Neural cell (in vitro differentiated cells): ENCODE measurements around the gene MRPS6.

ENCODE experiments used
- POLR2AphosphoS5 ChIP-seq: IDR thresholded peaks from 2 replicates; pipeline ENCODE4 v1.6.1; 2012
- TF ChIP-seq, protein P1 (sequence below): fragments of 450-650 bp; IDR thresholded peaks from 2 replicates; pipeline ENCODE4 v1.5.1; 2014; ENCODE audit warnings: antibody characterized with exemption, mild to moderate bottlenecking, moderate library complexity; ENCODE audit not compliant: poor library complexity, severe bottlenecking

GRCh38 chr21:34046917-34047316 is 26.5 kb upstream of the MRPS6 start:
- TF ChIP-seq, protein P1, sequence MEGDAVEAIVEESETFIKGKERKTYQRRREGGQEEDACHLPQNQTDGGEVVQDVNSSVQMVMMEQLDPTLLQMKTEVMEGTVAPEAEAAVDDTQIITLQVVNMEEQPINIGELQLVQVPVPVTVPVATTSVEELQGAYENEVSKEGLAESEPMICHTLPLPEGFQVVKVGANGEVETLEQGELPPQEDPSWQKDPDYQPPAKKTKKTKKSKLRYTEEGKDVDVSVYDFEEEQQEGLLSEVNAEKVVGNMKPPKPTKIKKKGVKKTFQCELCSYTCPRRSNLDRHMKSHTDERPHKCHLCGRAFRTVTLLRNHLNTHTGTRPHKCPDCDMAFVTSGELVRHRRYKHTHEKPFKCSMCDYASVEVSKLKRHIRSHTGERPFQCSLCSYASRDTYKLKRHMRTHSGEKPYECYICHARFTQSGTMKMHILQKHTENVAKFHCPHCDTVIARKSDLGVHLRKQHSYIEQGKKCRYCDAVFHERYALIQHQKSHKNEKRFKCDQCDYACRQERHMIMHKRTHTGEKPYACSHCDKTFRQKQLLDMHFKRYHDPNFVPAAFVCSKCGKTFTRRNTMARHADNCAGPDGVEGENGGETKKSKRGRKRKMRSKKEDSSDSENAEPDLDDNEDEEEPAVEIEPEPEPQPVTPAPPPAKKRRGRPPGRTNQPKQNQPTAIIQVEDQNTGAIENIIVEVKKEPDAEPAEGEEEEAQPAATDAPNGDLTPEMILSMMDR = no peak
- no peak for TF ChIP-seq POLR2AphosphoS5
